Coronary artery (tissue), 2 donors: Measurements from ENCODE around the gene CCDC136.

Experiments
- DNase-seq: peaks from one replicate; pipeline ENCODE4 v3.0.0-alpha.2; 2017; ENCODE audit warnings: low spot score
- H3K27ac ChIP-seq, 2 donors: fragments of 200-600 bp; sonication (generic); one replicate each; pipeline ENCODE4 v1.5.1; 2016 to 2019
- H3K4me3 ChIP-seq: fragments of 200-600 bp; sonication (generic); 2 replicates; pipeline ENCODE4 v1.5.1; 2016; ENCODE audit warnings: mild to moderate bottlenecking, moderate library complexity
- TF ChIP-seq, protein P1 (sequence below): fragments of 200-600 bp; sonication (generic); IDR thresholded peaks from one replicate; pipeline ENCODE4 v1.5.1; 2019; ENCODE audit warnings: antibody characterized with exemption

CCDC136 gene

GRCh38 chr7:128767475-128768110, 24.2 kb upstream of the CCDC136 start:
- H3K27ac ChIP-seq = no peak overlapping the region
- DNase-seq = no peak
- TF ChIP-seq, protein P1, sequence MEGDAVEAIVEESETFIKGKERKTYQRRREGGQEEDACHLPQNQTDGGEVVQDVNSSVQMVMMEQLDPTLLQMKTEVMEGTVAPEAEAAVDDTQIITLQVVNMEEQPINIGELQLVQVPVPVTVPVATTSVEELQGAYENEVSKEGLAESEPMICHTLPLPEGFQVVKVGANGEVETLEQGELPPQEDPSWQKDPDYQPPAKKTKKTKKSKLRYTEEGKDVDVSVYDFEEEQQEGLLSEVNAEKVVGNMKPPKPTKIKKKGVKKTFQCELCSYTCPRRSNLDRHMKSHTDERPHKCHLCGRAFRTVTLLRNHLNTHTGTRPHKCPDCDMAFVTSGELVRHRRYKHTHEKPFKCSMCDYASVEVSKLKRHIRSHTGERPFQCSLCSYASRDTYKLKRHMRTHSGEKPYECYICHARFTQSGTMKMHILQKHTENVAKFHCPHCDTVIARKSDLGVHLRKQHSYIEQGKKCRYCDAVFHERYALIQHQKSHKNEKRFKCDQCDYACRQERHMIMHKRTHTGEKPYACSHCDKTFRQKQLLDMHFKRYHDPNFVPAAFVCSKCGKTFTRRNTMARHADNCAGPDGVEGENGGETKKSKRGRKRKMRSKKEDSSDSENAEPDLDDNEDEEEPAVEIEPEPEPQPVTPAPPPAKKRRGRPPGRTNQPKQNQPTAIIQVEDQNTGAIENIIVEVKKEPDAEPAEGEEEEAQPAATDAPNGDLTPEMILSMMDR = no peak
- no peak overlapping the region for H3K4me3 ChIP-seq

GRCh38 chr7:128770233-128770632, 21.5 kb upstream of the CCDC136 start:
- no peak overlapping the region for H3K4me3 ChIP-seq
- no peak overlapping the region for H3K27ac ChIP-seq
- no peak for DNase-seq
- TF ChIP-seq, protein P1 = no peak

GRCh38 chr7:128773604-128774003, 18.2 kb upstream of the CCDC136 start:
- Histone ChIP-seq H3K4me3 (no peak overlapping the region), H3K27ac (no peak overlapping the region)
- TF ChIP-seq, protein P1 = no peak
- no peak for DNase-seq

- Histone ChIP-seq H3K27ac (no peak overlapping the region), H3K4me3 (no peak overlapping the region)
- TF ChIP-seq, protein P1 = no peak
- no peak for DNase-seq
Measured at GRCh38 chr7:128774029-128774689, 17.6 kb upstream of the CCDC136 start.

GRCh38 chr7:128774921-128775320, 16.8 kb upstream of the CCDC136 start:
- H3K27ac ChIP-seq = no peak overlapping the region
- TF ChIP-seq, protein P1 = no peak
- DNase-seq = no peak
- no peak overlapping the region for H3K4me3 ChIP-seq

DNA sequence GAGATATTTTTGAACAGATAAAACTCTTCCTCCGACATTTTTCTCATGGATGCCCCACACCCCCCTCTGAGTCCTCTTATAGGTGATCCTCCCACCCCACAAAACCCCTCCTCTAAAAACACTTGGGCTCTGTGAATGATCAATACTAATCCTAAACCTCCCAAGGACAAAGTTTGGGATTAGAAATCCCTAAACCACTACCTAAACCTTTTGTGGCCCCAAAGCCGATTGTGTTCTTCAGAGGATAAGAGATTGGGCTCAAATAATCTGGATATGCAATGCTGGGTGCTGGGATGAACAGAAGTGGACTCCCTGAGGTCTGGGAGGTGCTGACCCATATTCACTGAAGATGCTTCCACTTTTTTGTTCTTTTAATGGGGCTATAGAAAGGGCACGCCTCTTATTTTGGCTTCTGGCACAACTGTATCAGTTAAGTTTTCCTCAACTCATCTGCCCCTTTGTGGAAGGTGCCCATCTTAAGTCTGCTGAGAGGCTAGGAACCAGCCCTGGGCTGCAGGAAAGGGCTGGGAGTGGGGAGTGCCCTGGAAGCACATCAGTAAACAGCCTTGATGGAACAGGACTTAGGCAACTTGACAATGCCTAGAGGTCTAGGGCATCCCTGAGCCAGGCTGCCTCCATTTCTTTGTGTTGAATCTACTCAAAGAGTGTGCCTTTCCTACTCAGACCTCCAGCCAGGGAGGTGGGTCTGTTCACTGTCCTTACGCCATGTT, 15.9 kb upstream of the CCDC136 start, which contains the start of gene OPN1SW:
OPN1SW (minus strand) TSS at position 51 of the 731 bp plus-strand sequence; CDS start at position 38, 13 bp downstream.
- no peak within 1 kb of the TSS for H3K27ac ChIP-seq
- DNase-seq = no peak
- TF ChIP-seq, protein P1 = no peak
- H3K4me3 ChIP-seq = no peak within 1 kb of the TSS
